Measurements from ENCODE around the gene TRIO. TPM values are rescaled to one million over a fixed set of nuclear protein-coding genes. Genes with fewer than 3 reads are reported as not detected.

Gene TRIO
- polyA plus RNA-seq, 3 donors = 1.7 to 45.8 (median 2.1) TPM

DNA sequence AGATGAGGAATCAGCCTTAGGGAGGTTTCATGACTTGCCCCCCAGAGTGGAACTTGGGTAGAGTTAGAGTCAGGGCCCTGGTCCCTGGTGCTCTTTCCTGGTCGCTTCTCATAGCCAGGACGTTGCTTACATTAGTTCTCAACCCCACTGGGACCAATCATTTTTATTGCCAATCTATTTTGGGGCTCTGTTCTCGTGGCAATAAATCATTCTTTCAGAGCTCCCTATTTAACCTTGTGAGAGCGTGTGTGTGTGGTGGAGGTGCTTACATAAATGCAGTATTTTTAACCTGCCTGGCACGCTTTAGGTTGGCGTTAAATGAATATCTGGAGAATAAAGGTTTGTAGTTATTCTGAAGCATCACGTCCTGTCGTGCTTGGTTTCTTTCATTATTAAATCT is 4.1 kb downstream of the TRIO start:
- no peak overlapping the region for H3K4me3 ChIP-seq (replicated peaks in 1 of 3; ENCODE audit: low read depth in 2 of 3, low read length in 3 of 3)
- TF ChIP-seq, protein P1, sequence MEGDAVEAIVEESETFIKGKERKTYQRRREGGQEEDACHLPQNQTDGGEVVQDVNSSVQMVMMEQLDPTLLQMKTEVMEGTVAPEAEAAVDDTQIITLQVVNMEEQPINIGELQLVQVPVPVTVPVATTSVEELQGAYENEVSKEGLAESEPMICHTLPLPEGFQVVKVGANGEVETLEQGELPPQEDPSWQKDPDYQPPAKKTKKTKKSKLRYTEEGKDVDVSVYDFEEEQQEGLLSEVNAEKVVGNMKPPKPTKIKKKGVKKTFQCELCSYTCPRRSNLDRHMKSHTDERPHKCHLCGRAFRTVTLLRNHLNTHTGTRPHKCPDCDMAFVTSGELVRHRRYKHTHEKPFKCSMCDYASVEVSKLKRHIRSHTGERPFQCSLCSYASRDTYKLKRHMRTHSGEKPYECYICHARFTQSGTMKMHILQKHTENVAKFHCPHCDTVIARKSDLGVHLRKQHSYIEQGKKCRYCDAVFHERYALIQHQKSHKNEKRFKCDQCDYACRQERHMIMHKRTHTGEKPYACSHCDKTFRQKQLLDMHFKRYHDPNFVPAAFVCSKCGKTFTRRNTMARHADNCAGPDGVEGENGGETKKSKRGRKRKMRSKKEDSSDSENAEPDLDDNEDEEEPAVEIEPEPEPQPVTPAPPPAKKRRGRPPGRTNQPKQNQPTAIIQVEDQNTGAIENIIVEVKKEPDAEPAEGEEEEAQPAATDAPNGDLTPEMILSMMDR (IDR thresholded peaks at IDR 0.05) = no peak
- no peak overlapping the region for H3K9ac ChIP-seq (ENCODE audit: insufficient read depth, low read length, poor library complexity, severe bottlenecking)
- peaks cover 76% of the 10 kb centered on the region for H4K20me1 ChIP-seq (ENCODE audit: insufficient read depth, low read length)
- no peak overlapping the region for H3K27ac ChIP-seq (ENCODE audit: low read depth in 1 of 2, low read length in 2 of 2)
- Mint-ChIP-seq H3K36me3 (peaks cover 0 to 8% of the 10 kb centered on the region in 2 donors), H3K9me3 (no peaks in the 10 kb centered on the region), H3K4me3 (no peak overlapping the region), H3K4me1 (peaks cover 45% of the 10 kb centered on the region), H3K27ac (no peak overlapping the region), H3K27me3 (ENCODE audit: low read depth in 3 of 3) (peaks cover 0 to 5% (median 2%) of the 10 kb centered on the region in 3 donors)
- no peak for DNase-seq
- H3K9me3 ChIP-seq (replicated peaks in 1 of 2; ENCODE audit: control insufficient read depth in 1 of 2, insufficient read depth in 1 of 2, low read length in 2 of 2) = no peaks in the 10 kb centered on the region
- H3K36me3 ChIP-seq (replicated peaks in 1 of 2; ENCODE audit: control insufficient read depth in 1 of 2, insufficient read depth in 2 of 2, low read length in 2 of 2) = no peaks in the 10 kb centered on the region
- H3K4me2 ChIP-seq (replicated peaks; ENCODE audit: extremely low read depth, low read length, poor library complexity, severe bottlenecking) = no peak overlapping the region
- no CpG with 5 or more reads among the region's 8 CpGs for whole genome bisulfite sequencing (ENCODE audit: insufficient coverage)
- H3K4me1 ChIP-seq (ENCODE audit: control insufficient read depth in 1 of 2, insufficient read depth in 2 of 2, low read length in 2 of 2) = peaks cover 15 to 28% of the 10 kb centered on the region in 2 donors
- intact Hi-C loops (cut with micrococcal nuclease) = loop anchor here in 1 of 2 donors (10.0 kb wide), 1 partner anchor 58 kb away; no protein-coding TSS in a partner anchor
- H3K79me2 ChIP-seq (ENCODE audit: insufficient read depth, low read length) = peaks cover 82% of the 10 kb centered on the region
- no peak overlapping the region for H2AFZ ChIP-seq (ENCODE audit: insufficient read depth, low read depth, low read length, poor library complexity, severe bottlenecking)
- H3K27me3 ChIP-seq (ENCODE audit: control insufficient read depth in 2 of 2, insufficient read depth in 2 of 2, low read length in 2 of 2) = no peaks in the 10 kb centered on the region

DNA sequence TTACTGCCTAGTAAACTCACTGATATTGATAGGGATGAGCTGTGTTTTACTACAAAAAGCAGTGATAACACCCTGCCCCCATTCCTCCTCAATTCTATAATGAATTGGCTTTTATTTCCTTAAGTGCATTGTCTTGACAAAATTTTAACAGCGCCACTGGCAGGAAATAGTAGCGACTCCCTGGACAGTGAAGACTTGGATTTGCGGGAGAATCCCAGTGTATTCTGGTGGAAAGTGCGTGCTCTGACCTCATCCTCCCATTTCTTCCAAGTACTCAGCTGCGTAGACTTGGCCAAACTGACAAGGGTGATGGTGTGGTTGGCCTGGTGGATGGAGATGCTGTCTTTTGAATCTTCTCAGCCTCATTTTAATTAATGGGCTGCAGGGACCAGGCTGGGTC is 5.3 kb downstream of the TRIO start:
- Histone ChIP-seq H3K79me2 (ENCODE audit: insufficient read depth, low read length) (peaks cover 94% of the 10 kb centered on the region), H3K27ac (ENCODE audit: low read depth in 1 of 2, low read length in 2 of 2) (no peak overlapping the region), H3K4me2 (replicated peaks; ENCODE audit: extremely low read depth, low read length, poor library complexity, severe bottlenecking) (no peak overlapping the region), H3K4me1 (ENCODE audit: control insufficient read depth in 1 of 2, insufficient read depth in 2 of 2, low read length in 2 of 2) (peaks cover 17 to 23% of the 10 kb centered on the region in 2 donors), H3K36me3 (replicated peaks in 1 of 2; ENCODE audit: control insufficient read depth in 1 of 2, insufficient read depth in 2 of 2, low read length in 2 of 2) (no peaks in the 10 kb centered on the region), H3K27me3 (ENCODE audit: control insufficient read depth in 2 of 2, insufficient read depth in 2 of 2, low read length in 2 of 2) (no peaks in the 10 kb centered on the region), H3K9ac (ENCODE audit: insufficient read depth, low read length, poor library complexity, severe bottlenecking) (no peak overlapping the region), H3K9me3 (replicated peaks in 1 of 2; ENCODE audit: control insufficient read depth in 1 of 2, insufficient read depth in 1 of 2, low read length in 2 of 2) (no peaks in the 10 kb centered on the region), H4K20me1 (ENCODE audit: insufficient read depth, low read length) (peaks cover 88% of the 10 kb centered on the region), H3K4me3 (replicated peaks in 1 of 3; ENCODE audit: low read depth in 2 of 3, low read length in 3 of 3) (no peak overlapping the region), H2AFZ (ENCODE audit: insufficient read depth, low read depth, low read length, poor library complexity, severe bottlenecking) (no peak overlapping the region)
- no peak overlapping the region for H3K27ac Mint-ChIP-seq
- no peak for DNase-seq
- intact Hi-C loops (cut with micrococcal nuclease) = loop anchor here in 1 of 2 donors (10.0 kb wide), 1 partner anchor 56 kb away; no protein-coding TSS in a partner anchor
- peaks cover 41% of the 10 kb centered on the region for H3K4me1 Mint-ChIP-seq
- no peaks in the 10 kb centered on the region for H3K9me3 Mint-ChIP-seq
- peaks cover 0 to 8% of the 10 kb centered on the region in 2 donors for H3K36me3 Mint-ChIP-seq
- peaks cover 0 to 2% (median 2%) of the 10 kb centered on the region in 3 donors for H3K27me3 Mint-ChIP-seq (ENCODE audit: low read depth in 3 of 3)
- no peak overlapping the region for H3K4me3 Mint-ChIP-seq
- TF ChIP-seq, protein P1 (IDR thresholded peaks at IDR 0.05) = no peak
- 90% methylated on average over 2 of the region's 5 CpGs for WGBS (ENCODE audit: insufficient coverage)

Measured in CD14-positive monocyte (primary cell).